ENCODE results near the gene HOMER3.

GRCh38 chr19:18984251-18984650 is 43.2 kb upstream of the HOMER3 start:
- TF ChIP-seq RBAK (tag by site-specific recombination; IDR thresholded peaks at IDR 0.05) (no peak), ZNF777 (tag by site-specific recombination; IDR thresholded peaks at IDR 0.05; ENCODE audit: borderline replicate concordance) (no peak)

Data from HEK293 (cell line).